Activated T-cell treated with anti-CD3 and anti-CD28 coated beads, Interleukin-2, amount 50 U/mL, for 72 hours (primary cell): Measurements from ENCODE around the gene POLE4. TPM values are rescaled to one million over a fixed set of nuclear protein-coding genes. Genes with fewer than 3 reads are reported as not detected.

ENCODE experiments used
- ATAC-seq, 2 donors: fragments of 150-1000 bp; cut with Tn5 transposase; replicated peaks in 1 of 2; 2 replicates each; pipeline ENCODE4 v1.10.0; 2021; ENCODE audit warnings: moderate library complexity in 2 of 2, mild to moderate bottlenecking in 1 of 2
- DNase-seq, 2 donors: peaks; one replicate each; pipeline ENCODE4 v3.0.0; 2021 to 2022; ENCODE audit warnings: mixed read lengths in 1 of 2
- H3K27ac Mint-ChIP-seq: one replicate; pipeline ENCODE4 v1.8.0; 2022; ENCODE audit warnings: mild to moderate bottlenecking, moderate library complexity, mixed read lengths
- H3K27me3 Mint-ChIP-seq: one replicate; pipeline ENCODE4 v1.8.0; 2022; ENCODE audit warnings: low read depth, mixed read lengths
- H3K36me3 Mint-ChIP-seq, 2 donors: one replicate each; pipeline ENCODE4 v1.8.0; 2022; ENCODE audit warnings: mixed read lengths in 2 of 2, mild to moderate bottlenecking in 1 of 2; ENCODE audit not compliant: insufficient read depth in 2 of 2
- H3K4me1 Mint-ChIP-seq: one replicate; pipeline ENCODE4 v1.8.0; 2022; ENCODE audit warnings: low read depth, mixed read lengths
- H3K4me3 Mint-ChIP-seq, 2 donors: one replicate each; pipeline ENCODE4 v1.8.0; 2022; ENCODE audit warnings: mild to moderate bottlenecking in 2 of 2, mixed read lengths in 2 of 2, moderate library complexity in 2 of 2
- H3K9me3 Mint-ChIP-seq, 2 donors: one replicate each; pipeline ENCODE4 v1.8.0; 2022; ENCODE audit warnings: mixed read lengths in 2 of 2
- total RNA-seq, 2 donors: library from RNA; stranded (reverse); gene quantifications; one replicate each; pipeline ENCODE4 v1.2.3, GENCODE V29; 2022

Gene POLE4
- total RNA-seq, 2 donors from 2014 or later: 44.8 to 47.8 TPM

GRCh38 chr2:74984947-74985637 is 26.6 kb downstream of the POLE4 start:
- no peak overlapping the region for H3K4me3 Mint-ChIP-seq
- H3K27me3 Mint-ChIP-seq: no peaks in the 10 kb centered on the region
- no peak overlapping the region for H3K27ac Mint-ChIP-seq
- no peak for ATAC-seq
- DNase-seq: no peak
- H3K4me1 Mint-ChIP-seq: no peaks in the 10 kb centered on the region
- H3K9me3 Mint-ChIP-seq: peaks cover 0 to 4% of the 10 kb centered on the region in 2 donors
- peaks cover 3 to 8% of the 10 kb centered on the region in 2 donors for H3K36me3 Mint-ChIP-seq

GRCh38 chr2:74985978-74986609 is 27.7 kb downstream of the POLE4 start:
- H3K27me3 Mint-ChIP-seq: no peaks in the 10 kb centered on the region
- peaks cover 0 to 4% of the 10 kb centered on the region in 2 donors for H3K9me3 Mint-ChIP-seq
- H3K4me1 Mint-ChIP-seq: no peaks in the 10 kb centered on the region
- peaks cover 3 to 8% of the 10 kb centered on the region in 2 donors for H3K36me3 Mint-ChIP-seq
- DNase-seq (no peak), ATAC-seq (no peak)
- H3K27ac Mint-ChIP-seq: no peak overlapping the region
- H3K4me3 Mint-ChIP-seq: no peak overlapping the region

DNA sequence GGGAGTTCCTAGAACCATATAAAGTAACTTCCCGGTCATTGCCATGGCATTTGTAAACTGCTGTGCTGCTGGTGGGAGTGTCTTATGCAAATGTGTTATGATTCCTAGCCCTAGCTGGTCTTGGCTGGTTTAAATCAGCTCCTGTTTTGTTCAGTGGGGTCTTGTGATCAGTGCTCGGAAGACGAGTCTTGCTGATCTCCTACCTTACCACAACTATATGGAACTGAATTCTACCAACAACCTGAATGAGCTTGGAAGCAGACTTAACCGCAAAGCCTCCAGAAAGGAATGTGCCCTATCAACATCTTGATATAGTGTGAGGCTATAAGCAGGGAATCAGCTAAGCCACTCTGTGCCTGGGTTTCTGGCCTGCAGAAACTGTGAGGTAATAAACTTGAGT is 33.5 kb downstream of the POLE4 start:
- peaks cover 0 to 2% of the 10 kb centered on the region in 2 donors for H3K9me3 Mint-ChIP-seq

DNA sequence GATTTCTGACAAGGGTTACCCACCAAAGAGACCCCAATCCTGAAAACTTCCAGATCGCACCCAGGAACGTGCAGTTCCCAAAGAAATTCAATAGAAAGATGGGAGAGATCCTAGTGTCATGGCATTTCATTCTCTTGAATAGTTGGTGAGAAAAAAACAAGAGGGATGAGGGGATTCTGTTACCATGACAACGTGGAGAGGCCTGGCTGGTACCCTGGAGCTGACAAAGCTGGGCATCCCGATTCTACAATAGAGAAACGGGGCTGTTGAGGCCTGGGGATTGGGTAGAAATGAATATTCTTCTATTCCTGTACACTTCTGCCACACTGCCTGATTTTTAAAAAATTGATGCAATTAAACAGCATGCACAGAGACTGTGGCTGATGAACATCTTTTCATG is 41.0 kb downstream of the POLE4 start:
- no peak for DNase-seq
- Mint-ChIP-seq H3K9me3 (no peaks in the 10 kb centered on the region), H3K27me3 (no peaks in the 10 kb centered on the region), H3K4me1 (no peaks in the 10 kb centered on the region), H3K27ac (no peak overlapping the region), H3K36me3 (no peaks in the 10 kb centered on the region), H3K4me3 (no peak overlapping the region)
- ATAC-seq: no peak

More for the DNA sequence above, 33.5 kb downstream of the POLE4 start:
- no peaks in the 10 kb centered on the region for H3K4me1 Mint-ChIP-seq
- no peak overlapping the region for H3K27ac Mint-ChIP-seq
- peaks cover 0 to 1% of the 10 kb centered on the region in 2 donors for H3K36me3 Mint-ChIP-seq
- ATAC-seq (no peak), DNase-seq (no peak)
- no peak overlapping the region for H3K4me3 Mint-ChIP-seq
- H3K27me3 Mint-ChIP-seq: no peaks in the 10 kb centered on the region

DNA sequence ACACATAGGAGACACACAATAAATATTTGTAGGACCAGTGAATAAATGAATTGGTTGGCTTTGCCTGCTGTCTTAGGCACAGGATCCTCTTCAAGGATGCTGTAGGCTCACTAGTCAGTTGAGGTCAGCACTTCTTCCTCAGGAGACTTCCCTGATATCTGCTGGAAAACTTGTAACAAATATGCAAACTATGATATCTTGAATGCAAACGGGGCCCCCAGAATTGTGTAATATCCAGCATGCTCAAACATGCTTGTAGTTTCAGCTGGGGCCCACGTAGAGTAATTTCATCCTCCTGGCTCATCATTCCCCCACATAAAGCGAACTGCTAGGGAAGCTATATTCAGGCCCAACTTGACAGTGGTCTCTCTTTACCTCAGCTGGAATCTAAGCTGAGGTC is 43.6 kb downstream of the POLE4 start:
- DNase-seq (no peak), ATAC-seq (no peak)
- no peaks in the 10 kb centered on the region for H3K36me3 Mint-ChIP-seq
- H3K27ac Mint-ChIP-seq: no peak overlapping the region
- no peaks in the 10 kb centered on the region for H3K27me3 Mint-ChIP-seq
- H3K4me3 Mint-ChIP-seq: no peak overlapping the region
- no peaks in the 10 kb centered on the region for H3K4me1 Mint-ChIP-seq
- no peaks in the 10 kb centered on the region for H3K9me3 Mint-ChIP-seq

GRCh38 chr2:75003276-75003675 is 44.8 kb downstream of the POLE4 start:
- ATAC-seq (no peak), DNase-seq (no peak)
- Mint-ChIP-seq H3K4me3 (no peak overlapping the region), H3K27me3 (no peaks in the 10 kb centered on the region), H3K4me1 (no peaks in the 10 kb centered on the region), H3K27ac (no peak overlapping the region), H3K36me3 (no peaks in the 10 kb centered on the region), H3K9me3 (no peaks in the 10 kb centered on the region)

DNA sequence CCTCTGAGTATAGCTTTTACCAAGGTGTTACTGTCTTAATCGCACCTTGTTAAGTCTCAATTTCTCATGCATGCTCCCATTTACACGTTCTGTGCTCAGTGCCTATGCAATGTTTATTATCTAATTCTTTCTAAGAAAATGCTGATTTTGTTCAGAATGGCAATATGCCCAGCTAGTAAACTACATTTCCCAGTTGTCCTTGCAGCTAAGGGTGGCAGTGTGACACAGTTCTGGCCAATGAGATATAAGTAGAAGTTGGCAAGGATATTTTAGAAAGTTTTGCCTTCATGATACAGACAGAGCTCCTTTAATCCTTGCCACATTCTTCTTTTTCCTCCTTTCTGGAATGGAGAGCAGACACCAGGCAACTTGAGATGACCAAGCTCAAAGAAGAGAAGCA is 45.3 kb downstream of the POLE4 start:
- H3K9me3 Mint-ChIP-seq: no peaks in the 10 kb centered on the region
- DNase-seq (no peak), ATAC-seq (no peak)
- H3K4me1 Mint-ChIP-seq: no peaks in the 10 kb centered on the region
- H3K27me3 Mint-ChIP-seq: no peaks in the 10 kb centered on the region
- H3K4me3 Mint-ChIP-seq: no peak overlapping the region
- H3K36me3 Mint-ChIP-seq: no peaks in the 10 kb centered on the region
- H3K27ac Mint-ChIP-seq: no peak overlapping the region

DNA sequence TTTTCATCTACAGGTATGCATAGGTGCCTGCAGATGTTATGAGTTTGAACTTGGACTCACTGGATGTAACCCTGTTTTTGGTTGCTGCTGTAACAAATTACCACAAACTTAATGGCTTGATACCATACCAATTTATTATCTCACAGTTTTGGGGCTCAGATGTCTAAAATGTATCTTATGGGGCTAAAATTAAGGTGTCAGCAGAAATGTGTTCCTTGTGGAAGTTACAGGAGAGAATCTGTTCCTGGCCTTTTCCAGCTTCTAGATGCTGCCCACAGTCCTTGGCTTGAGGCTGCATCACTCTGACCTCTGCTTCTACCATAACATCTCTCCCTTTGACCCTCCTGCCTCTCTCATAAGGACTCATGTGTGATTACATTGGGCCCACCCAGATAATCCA is 47.6 kb downstream of the POLE4 start:
- Mint-ChIP-seq H3K4me3 (no peak overlapping the region), H3K27ac (no peak overlapping the region), H3K36me3 (no peaks in the 10 kb centered on the region), H3K4me1 (no peaks in the 10 kb centered on the region), H3K27me3 (no peaks in the 10 kb centered on the region), H3K9me3 (no peaks in the 10 kb centered on the region)
- ATAC-seq (no peak), DNase-seq (no peak)

GRCh38 chr2:75007061-75007460 is 48.6 kb downstream of the POLE4 start:
- no peaks in the 10 kb centered on the region for H3K27me3 Mint-ChIP-seq
- H3K4me3 Mint-ChIP-seq: no peak overlapping the region
- H3K4me1 Mint-ChIP-seq: no peaks in the 10 kb centered on the region
- no peak overlapping the region for H3K27ac Mint-ChIP-seq
- DNase-seq (no peak), ATAC-seq (no peak)
- H3K9me3 Mint-ChIP-seq: no peaks in the 10 kb centered on the region
- H3K36me3 Mint-ChIP-seq: no peaks in the 10 kb centered on the region

GRCh38 chr2:75007819-75008218 is 49.4 kb downstream of the POLE4 start:
- ATAC-seq (no peak), DNase-seq (no peak)
- H3K36me3 Mint-ChIP-seq: no peaks in the 10 kb centered on the region
- no peak overlapping the region for H3K4me3 Mint-ChIP-seq
- H3K27me3 Mint-ChIP-seq: no peaks in the 10 kb centered on the region
- H3K27ac Mint-ChIP-seq: no peak overlapping the region
- H3K9me3 Mint-ChIP-seq: no peaks in the 10 kb centered on the region
- H3K4me1 Mint-ChIP-seq: no peaks in the 10 kb centered on the region

- Mint-ChIP-seq H3K27ac (no peak overlapping the region), H3K36me3 (peaks cover 0 to 2% of the 10 kb centered on the region in 2 donors), H3K9me3 (peaks cover 0 to 4% of the 10 kb centered on the region in 2 donors), H3K4me1 (no peaks in the 10 kb centered on the region), H3K27me3 (no peaks in the 10 kb centered on the region), H3K4me3 (no peak overlapping the region)
- ATAC-seq (no peak), DNase-seq (no peak)
These were observed 52.1 kb downstream of the POLE4 start for GRCh38 chr2:75010571-75010970.

DNA sequence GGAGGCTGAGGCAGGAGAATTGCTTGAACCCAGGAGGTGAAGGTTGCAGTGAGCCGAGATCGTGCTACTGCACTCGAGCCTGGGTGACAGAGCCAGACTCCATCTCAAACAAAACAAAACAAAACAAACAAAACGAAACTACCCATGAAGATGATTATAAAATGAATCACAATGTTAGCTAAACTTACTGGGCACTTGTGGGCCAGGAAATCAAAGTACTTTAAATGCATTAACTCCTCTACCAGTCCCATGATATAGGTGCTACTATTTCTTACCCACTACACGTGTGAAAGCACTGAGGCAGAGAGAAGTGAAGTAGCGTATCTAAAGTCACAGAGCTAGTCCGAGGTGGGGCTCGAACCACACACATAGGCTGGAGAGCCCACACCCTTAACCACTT is 53.6 kb downstream of the POLE4 start:
- ATAC-seq (no peak), DNase-seq (no peak)
- H3K27ac Mint-ChIP-seq: no peak overlapping the region
- no peak overlapping the region for H3K4me3 Mint-ChIP-seq
- H3K4me1 Mint-ChIP-seq: no peaks in the 10 kb centered on the region
- no peaks in the 10 kb centered on the region for H3K27me3 Mint-ChIP-seq
- peaks cover 0 to 4% of the 10 kb centered on the region in 2 donors for H3K9me3 Mint-ChIP-seq
- H3K36me3 Mint-ChIP-seq: peaks cover 0 to 2% of the 10 kb centered on the region in 2 donors

DNA sequence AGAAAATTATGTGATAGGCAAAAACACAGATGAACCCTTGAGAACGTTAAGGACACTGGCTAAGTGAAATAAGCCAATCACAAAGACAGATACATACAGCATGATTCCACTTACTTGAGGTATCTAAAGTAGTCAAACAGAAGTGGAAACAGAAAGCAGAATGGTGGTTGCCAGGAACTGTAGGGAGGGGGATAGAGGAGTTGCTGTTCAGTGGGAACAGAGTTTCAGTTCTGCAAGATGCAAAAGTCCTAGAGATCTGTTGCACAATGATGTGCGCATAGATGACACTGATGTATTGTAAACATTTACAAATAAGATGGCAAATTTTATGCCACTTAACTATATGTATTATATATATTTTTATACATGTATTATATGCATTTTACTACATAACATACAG is 59.7 kb downstream of the POLE4 start:
- H3K27me3 Mint-ChIP-seq: no peaks in the 10 kb centered on the region
- H3K4me1 Mint-ChIP-seq: no peaks in the 10 kb centered on the region
- H3K4me3 Mint-ChIP-seq: no peak overlapping the region
- ATAC-seq (no peak), DNase-seq (no peak)
- peaks cover 0 to 4% of the 10 kb centered on the region in 2 donors for H3K9me3 Mint-ChIP-seq
- H3K36me3 Mint-ChIP-seq: peaks cover 0 to 2% of the 10 kb centered on the region in 2 donors
- H3K27ac Mint-ChIP-seq: no peak overlapping the region
